Measurements from ENCODE around the gene BIVM. TPM values are rescaled to one million over a fixed set of nuclear protein-coding genes. Genes with fewer than 3 reads are reported as not detected.

Gene BIVM
- total and polyA plus RNA-seq, 12 donors, result 6.1 to 32.9 (median 15.9) TPM

DNA sequence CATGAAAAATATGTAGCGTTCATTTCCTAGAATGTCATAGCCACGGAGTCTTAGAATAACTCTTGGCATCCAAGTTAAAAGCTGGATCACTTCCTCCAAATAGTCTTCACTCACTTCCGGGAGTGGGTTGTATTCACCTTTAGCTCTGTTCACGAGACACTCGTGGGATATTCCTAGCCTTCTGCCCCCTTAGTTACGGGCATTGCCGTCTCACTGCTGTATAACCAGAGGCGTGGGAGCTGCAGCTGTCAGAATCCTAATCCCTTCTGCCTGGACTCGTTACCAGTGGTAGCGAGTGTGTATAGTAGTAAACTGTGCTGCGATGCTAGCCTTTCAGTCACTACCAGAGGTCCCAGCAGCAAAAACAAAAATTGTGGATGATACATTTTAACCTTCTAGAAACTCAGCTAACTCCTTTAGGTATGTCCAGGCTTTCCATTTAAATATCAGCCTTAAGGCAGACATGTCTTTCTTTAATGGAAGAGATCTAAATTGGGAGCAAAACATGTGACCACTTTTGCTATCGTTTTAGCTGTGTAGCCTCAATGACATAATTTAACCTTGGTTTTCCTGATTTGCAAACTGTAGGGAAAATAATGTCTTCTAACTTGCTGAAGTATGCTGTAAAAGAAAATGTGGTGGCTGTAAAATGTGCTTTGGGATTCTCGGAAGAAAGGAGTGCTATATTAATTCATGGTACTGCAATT lies 81.0 kb downstream of the BIVM start:
- H3K27ac ChIP-seq, result no peak overlapping the region
- no peak for TF ChIP-seq POLR2A (IDR thresholded peaks at IDR 0.05)
- TF ChIP-seq, protein P1, sequence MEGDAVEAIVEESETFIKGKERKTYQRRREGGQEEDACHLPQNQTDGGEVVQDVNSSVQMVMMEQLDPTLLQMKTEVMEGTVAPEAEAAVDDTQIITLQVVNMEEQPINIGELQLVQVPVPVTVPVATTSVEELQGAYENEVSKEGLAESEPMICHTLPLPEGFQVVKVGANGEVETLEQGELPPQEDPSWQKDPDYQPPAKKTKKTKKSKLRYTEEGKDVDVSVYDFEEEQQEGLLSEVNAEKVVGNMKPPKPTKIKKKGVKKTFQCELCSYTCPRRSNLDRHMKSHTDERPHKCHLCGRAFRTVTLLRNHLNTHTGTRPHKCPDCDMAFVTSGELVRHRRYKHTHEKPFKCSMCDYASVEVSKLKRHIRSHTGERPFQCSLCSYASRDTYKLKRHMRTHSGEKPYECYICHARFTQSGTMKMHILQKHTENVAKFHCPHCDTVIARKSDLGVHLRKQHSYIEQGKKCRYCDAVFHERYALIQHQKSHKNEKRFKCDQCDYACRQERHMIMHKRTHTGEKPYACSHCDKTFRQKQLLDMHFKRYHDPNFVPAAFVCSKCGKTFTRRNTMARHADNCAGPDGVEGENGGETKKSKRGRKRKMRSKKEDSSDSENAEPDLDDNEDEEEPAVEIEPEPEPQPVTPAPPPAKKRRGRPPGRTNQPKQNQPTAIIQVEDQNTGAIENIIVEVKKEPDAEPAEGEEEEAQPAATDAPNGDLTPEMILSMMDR (IDR thresholded peaks at IDR 0.05), result no peak
- 73 to 82% (median 78%) methylated on average over 13 of the region's 13 CpGs for WGBS, 4 donors

DNA sequence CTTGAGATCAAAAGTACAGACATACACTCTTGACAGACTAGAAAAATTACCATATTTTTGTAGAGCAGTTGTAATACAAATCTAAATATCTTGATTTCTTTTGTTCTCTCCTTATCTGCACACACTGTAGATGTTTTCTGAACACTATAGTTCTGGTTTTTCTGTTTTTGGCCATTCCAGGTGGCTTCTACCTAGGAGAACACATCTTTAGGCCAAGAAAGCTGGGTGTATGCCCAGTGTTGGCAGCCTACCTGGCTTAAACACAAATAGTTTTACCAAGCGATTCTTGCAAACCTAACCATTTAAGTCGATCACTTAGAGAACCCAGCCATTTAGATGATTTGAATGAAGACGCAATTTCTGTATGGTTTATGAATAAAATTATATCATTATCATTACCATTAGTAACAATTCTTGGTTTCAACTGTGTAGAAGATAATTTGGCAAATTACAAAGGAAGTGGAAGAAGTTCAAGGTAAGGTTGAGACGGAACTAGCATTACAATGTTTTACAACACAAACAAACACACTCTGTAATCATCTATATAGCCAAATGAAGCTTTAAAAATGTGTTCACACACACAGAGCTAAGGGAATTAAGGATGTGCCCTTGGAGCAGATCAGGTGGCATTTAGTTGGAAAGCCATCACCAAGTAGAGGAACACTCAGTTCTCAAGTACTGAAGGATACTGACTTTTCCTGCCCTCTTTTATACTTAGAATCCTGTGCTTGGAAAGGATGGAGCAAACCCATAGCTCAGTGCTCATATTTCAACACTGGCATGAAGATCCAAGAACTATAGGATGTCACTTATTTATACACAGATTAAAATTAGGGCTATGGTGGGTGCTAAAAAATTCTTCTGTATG lies 83.1 kb downstream of the BIVM start:
- no peaks in the 10 kb centered on the region for H3K27me3 ChIP-seq
- no peaks in the 10 kb centered on the region for H3K36me3 ChIP-seq (replicated peaks in 1 of 2)
- DNase-seq, result no peak
- H3K4me3 ChIP-seq, result no peak overlapping the region
- H3K9me3 ChIP-seq (replicated peaks in 1 of 3), result no peaks in the 10 kb centered on the region
- TF ChIP-seq, protein P1 (IDR thresholded peaks at IDR 0.05), result no peak
- TF ChIP-seq POLR2A (IDR thresholded peaks at IDR 0.05), result no peak
- intact Hi-C loops (cut with DNase I), result no loop called here
- no peaks in the 10 kb centered on the region for H3K4me1 ChIP-seq (replicated peaks in 1 of 2)
- WGBS, 4 donors, result 84 to 92% (median 89%) methylated on average over 4 of the region's 4 CpGs
- H3K27ac ChIP-seq, result no peak overlapping the region

More for the DNA sequence above, 81.0 kb downstream of the BIVM start:
- Histone ChIP-seq H3K36me3 (replicated peaks in 1 of 2) (peaks cover 0 to 20% of the 10 kb centered on the region in 2 donors), H3K4me1 (replicated peaks in 1 of 2) (no peaks in the 10 kb centered on the region), H3K27me3 (no peaks in the 10 kb centered on the region), H3K9me3 (replicated peaks in 1 of 3) (no peaks in the 10 kb centered on the region), H3K4me3 (no peak overlapping the region)
- no peak for DNase-seq
- intact Hi-C loops (cut with DNase I), result no loop called here

Other genes with a start within 250 kb of the BIVM start
- 10 to 100 TPM; 16.5 to 50.6 (median 26.5) TPM for gene TPP2, start 202.1 kb upstream of the BIVM start, total RNA-seq
- gene TPP2, start 202.1 kb upstream of the BIVM start, polyA plus RNA-seq, result 10 to 100 TPM; 13.8 to 37.1 (median 25.0) TPM
- gene METTL21C, start 104.1 kb upstream of the BIVM start, total RNA-seq, result not detected
- gene METTL21C, start 104.1 kb upstream of the BIVM start, polyA plus RNA-seq, result not detected
- gene TEX30, start 25.3 kb upstream of the BIVM start, total RNA-seq, result 10 to 100 TPM in 2 of 9 donors, 1 to 10 TPM in 7; 4.5 to 13.1 (median 6.9) TPM
- gene TEX30, start 25.3 kb upstream of the BIVM start, polyA plus RNA-seq, result 10 to 100 TPM in 1 of 3 donors, 1 to 10 TPM in 2; 9.3 to 11.6 (median 9.5) TPM
- 10 to 100 TPM in 1 of 9 donors, 1 to 10 TPM in 8; 1.1 to 12.0 (median 5.9) TPM for gene POGLUT2, start 143 bp upstream of the BIVM start, total RNA-seq
- 1 to 10 TPM; 1.8 to 6.1 (median 2.4) TPM for gene POGLUT2, start 143 bp upstream of the BIVM start, polyA plus RNA-seq
- gene ERCC5, start 46.9 kb downstream of the BIVM start, total RNA-seq, result 10 to 100 TPM; 37.8 to 76.1 (median 58.7) TPM
- 100 to 1,000 TPM in 2 of 3 donors, 10 to 100 TPM in 1; 67.3 to 185 (median 157) TPM for gene ERCC5, start 46.9 kb downstream of the BIVM start, polyA plus RNA-seq